Tibial nerve (tissue), 4 donors: ENCODE measurements around the gene ZDHHC9. TPM values are rescaled to one million over a fixed set of nuclear protein-coding genes. Genes with fewer than 3 reads are reported as not detected.

Experiments
- DNase-seq, 2 donors: peaks; one replicate each; pipeline ENCODE4 v3.0.0-alpha.2; 2019; ENCODE audit warnings: low spot score in 2 of 2
- H3K27ac ChIP-seq, 4 donors: fragments of 200-600 bp; sonication (generic) in 3 of 4; one replicate each; pipeline ENCODE4 v1.5.1; 2017 to 2019; ENCODE audit warnings: mild to moderate bottlenecking in 1 of 4
- H3K27me3 ChIP-seq, 2 donors: fragments of 200-600 bp; sonication (generic) in 1 of 2; one replicate each; pipeline versions ENCODE4 v1.5.1 to v1.6.0; 2017 to 2019
- H3K36me3 ChIP-seq, 3 donors: fragments of 200-600 bp; sonication (generic); one replicate each; pipeline ENCODE4 v1.5.1; 2018 to 2019
- H3K4me1 ChIP-seq, 4 donors: fragments of 200-600 bp; sonication (generic) in 3 of 4; one replicate each; pipeline ENCODE4 v1.5.1; 2017 to 2019
- H3K4me3 ChIP-seq, 4 donors: fragments of 200-600 bp; sonication (generic) in 3 of 4; one replicate each; pipeline ENCODE4 v1.5.1; 2017 to 2019; ENCODE audit warnings: mild to moderate bottlenecking in 1 of 4, moderate library complexity in 1 of 4
- H3K9me3 ChIP-seq, 4 donors: fragments of 200-600 bp; sonication (generic) in 3 of 4; one replicate each; pipeline ENCODE4 v1.5.1; 2017 to 2019
- CTCF ChIP-seq, 5 experiments: fragments of 200-600 bp in 3 of 5; fragments of 450-650 bp in 2 of 5; sonication (generic) in 3 of 5; IDR thresholded peaks; one replicate each; pipeline ENCODE4 v1.5.1; 2016 to 2019; ENCODE audit warnings: antibody characterized with exemption in 5 of 5, mild to moderate bottlenecking in 3 of 5, moderate library complexity in 2 of 5
- EP300 ChIP-seq, 2 donors: sonication (generic); formaldehyde crosslinking; IDR thresholded peaks; one replicate each; pipeline ENCODE4 v1.6.1; 2017; ENCODE audit warnings: antibody characterized with exemption in 2 of 2, mild to moderate bottlenecking in 1 of 2
- POLR2A ChIP-seq, 2 donors: fragments of 450-650 bp; IDR thresholded peaks; one replicate each; pipeline ENCODE4 v1.6.1; 2017; ENCODE audit warnings: antibody characterized with exemption in 2 of 2, mild to moderate bottlenecking in 2 of 2, moderate library complexity in 2 of 2
- WGBS, 2 donors: methylation state at CpG; one replicate each; pipeline ENCODE4 v1.1.5; 2018; 5-methylcytosine and 5-hydroxymethylcytosine counted together
- total RNA-seq, 4 donors: library from RNA; depleted of rRNA; stranded (reverse); fragments of >200 nt; gene quantifications; one replicate each; pipeline ENCODE4 v1.1.0, GENCODE V29; 2016

Gene ZDHHC9
- total RNA-seq, 4 donors from 2014 or later, result 14.0 to 27.6 (median 19.1) TPM

- H3K27me3 ChIP-seq, result no peaks in the 10 kb centered on the region
- TF ChIP-seq EP300 (IDR thresholded peaks at IDR 0.05), result no peak
- no peak for TF ChIP-seq POLR2A (IDR thresholded peaks at IDR 0.05)
- TF ChIP-seq CTCF (IDR thresholded peaks at IDR 0.05), result no peak
- peak overlapping the region in 1 of 4 donors; percentile 50 for H3K27ac ChIP-seq
- H3K4me1 ChIP-seq, result no peaks in the 10 kb centered on the region
- no peaks in the 10 kb centered on the region for H3K9me3 ChIP-seq
- 76 to 78% methylated on average over 4 of the region's 4 CpGs for WGBS, 2 donors
- H3K4me3 ChIP-seq, result no peak overlapping the region
- DNase-seq, result no peak
- no peaks in the 10 kb centered on the region for H3K36me3 ChIP-seq
Measured at GRCh38 chrX:129773649-129774458, 69.8 kb downstream of the ZDHHC9 start.

GRCh38 chrX:129772796-129773431 is 70.8 kb downstream of the ZDHHC9 start:
- no peaks in the 10 kb centered on the region for H3K4me1 ChIP-seq
- H3K27me3 ChIP-seq, result no peaks in the 10 kb centered on the region
- peak in 1 of 2 donors; percentile 13 for DNase-seq
- no peaks in the 10 kb centered on the region for H3K36me3 ChIP-seq
- WGBS, 2 donors, result 64 to 65% methylated on average over 11 to 14 of the region's 14 CpGs
- H3K27ac ChIP-seq, result peak overlapping the region in 1 of 4 donors; percentile 50
- TF ChIP-seq EP300 (IDR thresholded peaks at IDR 0.05) (peak in 1 of 2 donors; percentile 13), CTCF (IDR thresholded peaks at IDR 0.05) (no peak)
- no peak overlapping the region for H3K4me3 ChIP-seq
- H3K9me3 ChIP-seq, result no peaks in the 10 kb centered on the region

- H3K4me1 ChIP-seq, result no peaks in the 10 kb centered on the region
- H3K27ac ChIP-seq, result no peak overlapping the region
- no peaks in the 10 kb centered on the region for H3K9me3 ChIP-seq
- H3K36me3 ChIP-seq, result no peaks in the 10 kb centered on the region
- no peak for DNase-seq
- 73 to 77% methylated on average over 11 to 14 of the region's 14 CpGs for WGBS, 2 donors
- H3K4me3 ChIP-seq, result no peak overlapping the region
- no peak for TF ChIP-seq CTCF (IDR thresholded peaks at IDR 0.05)
- no peak for TF ChIP-seq POLR2A (IDR thresholded peaks at IDR 0.05)
- TF ChIP-seq EP300 (IDR thresholded peaks at IDR 0.05), result no peak
- no peaks in the 10 kb centered on the region for H3K27me3 ChIP-seq
Measured at GRCh38 chrX:129771266-129771995, 72.3 kb downstream of the ZDHHC9 start.

GRCh38 chrX:129769467-129770154 is 74.1 kb downstream of the ZDHHC9 start:
- no peaks in the 10 kb centered on the region for H3K27me3 ChIP-seq
- no peaks in the 10 kb centered on the region for H3K36me3 ChIP-seq
- 73 to 74% methylated on average over 9 of the region's 9 CpGs for WGBS, 2 donors
- H3K4me1 ChIP-seq, result no peaks in the 10 kb centered on the region
- TF ChIP-seq EP300 (IDR thresholded peaks at IDR 0.05) (no peak), POLR2A (IDR thresholded peaks at IDR 0.05) (no peak), CTCF (IDR thresholded peaks at IDR 0.05) (no peak)
- no peak overlapping the region for H3K4me3 ChIP-seq
- no peaks in the 10 kb centered on the region for H3K9me3 ChIP-seq
- no peak overlapping the region for H3K27ac ChIP-seq
- no peak for DNase-seq
